IPS-18a (cell line): ENCODE results near the gene USP5.

Experiments used
- H3K27ac ChIP-seq: one replicate; pipeline ENCODE4 v1.5.1; 2013; ENCODE audit warnings: low read length
- H3K27me3 ChIP-seq: one replicate; pipeline ENCODE4 v1.6.1; 2013; ENCODE audit warnings: mild to moderate bottlenecking, low read length; ENCODE audit not compliant: control insufficient read depth, insufficient read depth
- H3K36me3 ChIP-seq: one replicate; pipeline ENCODE4 v1.6.1; 2013; ENCODE audit warnings: low read depth, low read length; ENCODE audit not compliant: control insufficient read depth
- H3K4me1 ChIP-seq: one replicate; pipeline ENCODE4 v1.6.1; 2013; ENCODE audit warnings: low read depth, low read length; ENCODE audit not compliant: control insufficient read depth
- H3K4me3 ChIP-seq: one replicate; pipeline ENCODE4 v1.5.1; 2013; ENCODE audit warnings: low read length
- H3K9ac ChIP-seq: one replicate; pipeline ENCODE4 v1.6.1; 2013; ENCODE audit warnings: mild to moderate bottlenecking, low read length, moderate library complexity
- H3K9me3 ChIP-seq: one replicate; pipeline ENCODE4 v1.6.1; 2013; ENCODE audit warnings: low read depth, low read length; ENCODE audit not compliant: control insufficient read depth

USP5 gene

GRCh38 chr12:6847676-6848075, 4.3 kb upstream of the USP5 start:
- Histone ChIP-seq H3K27ac (no peak overlapping the region), H3K4me3 (no peak overlapping the region), H3K36me3 (peaks cover 54% of the 10 kb centered on the region), H3K27me3 (no peaks in the 10 kb centered on the region), H3K4me1 (no peaks in the 10 kb centered on the region), H3K9me3 (no peaks in the 10 kb centered on the region), H3K9ac (no peak overlapping the region)

DNA sequence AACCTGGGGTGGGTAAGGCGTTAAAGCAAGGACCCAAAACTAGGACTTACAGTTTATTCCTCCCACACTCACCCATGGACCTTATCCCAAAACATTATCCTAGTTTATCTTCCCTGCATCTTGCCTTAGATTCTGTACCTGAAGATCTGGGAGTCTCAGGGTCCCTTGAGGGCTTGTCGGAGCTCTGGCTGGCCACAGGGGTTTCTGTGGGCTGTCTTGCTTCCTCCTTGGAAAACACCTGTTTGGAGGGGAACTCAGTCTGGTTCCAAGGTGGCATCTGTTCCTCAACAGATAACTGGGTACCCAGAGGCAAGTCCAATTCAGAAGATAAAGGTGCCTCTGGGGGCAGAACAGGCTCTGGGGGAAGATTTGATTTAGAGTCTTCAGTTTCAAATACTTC, 2.5 kb upstream of the USP5 start:
- no peak overlapping the region for H3K9ac ChIP-seq
- peaks cover 51% of the 10 kb centered on the region for H3K36me3 ChIP-seq
- H3K4me1 ChIP-seq, result peaks cover 4% of the 10 kb centered on the region
- H3K27me3 ChIP-seq, result no peaks in the 10 kb centered on the region
- no peak overlapping the region for H3K4me3 ChIP-seq
- no peak overlapping the region for H3K27ac ChIP-seq
- no peaks in the 10 kb centered on the region for H3K9me3 ChIP-seq

DNA sequence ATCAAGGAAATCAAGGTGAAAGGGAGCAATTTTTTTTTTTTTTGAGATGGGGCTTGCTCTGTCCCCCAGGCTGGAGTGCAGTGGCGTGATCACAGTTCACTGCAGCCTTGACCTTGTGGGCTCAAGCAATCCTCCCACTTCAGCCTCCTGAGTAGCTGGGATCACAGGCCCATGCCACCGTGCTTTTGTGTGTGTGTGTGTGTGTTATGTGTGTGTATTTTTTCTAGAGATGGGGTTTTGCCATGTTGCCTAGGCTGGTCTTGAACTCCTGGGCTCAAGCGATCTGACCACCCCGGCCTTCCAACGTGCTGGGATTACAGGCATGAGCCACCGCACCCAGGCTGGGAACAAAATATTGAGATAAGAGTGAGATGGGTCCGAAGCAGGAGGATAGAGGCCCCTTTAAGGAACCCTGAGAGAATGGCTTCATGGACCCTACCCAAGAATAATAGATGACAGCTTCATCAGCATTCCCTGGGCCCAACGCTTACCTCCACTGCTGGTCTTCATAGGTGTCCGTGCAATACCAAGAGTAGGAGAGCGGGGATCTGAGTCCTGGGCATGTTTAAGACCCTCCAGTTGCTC, 1.9 kb upstream of the USP5 start:
- Histone ChIP-seq H3K27me3 (no peaks in the 10 kb centered on the region), H3K36me3 (peaks cover 45% of the 10 kb centered on the region), H3K4me3 (peak overlapping the region; percentile 85), H3K9ac (peak overlapping the region; percentile 82), H3K4me1 (peaks cover 4% of the 10 kb centered on the region), H3K9me3 (no peaks in the 10 kb centered on the region), H3K27ac (no peak overlapping the region)

- H3K9me3 ChIP-seq, result no peaks in the 10 kb centered on the region
- H3K4me3 ChIP-seq, result peak overlapping the region; percentile 85
- peaks cover 43% of the 10 kb centered on the region for H3K36me3 ChIP-seq
- peaks cover 4% of the 10 kb centered on the region for H3K4me1 ChIP-seq
- H3K9ac ChIP-seq, result peak overlapping the region; percentile 82
- H3K27me3 ChIP-seq, result no peaks in the 10 kb centered on the region
- no peak overlapping the region for H3K27ac ChIP-seq
Measured at GRCh38 chr12:6850796-6851152, 1.2 kb upstream of the USP5 start.

- H3K36me3 ChIP-seq, result peaks cover 43% of the 10 kb centered on the region
- H3K4me1 ChIP-seq, result peaks cover 4% of the 10 kb centered on the region
- no peaks in the 10 kb centered on the region for H3K27me3 ChIP-seq
- peak within 1 kb of the TSS; percentile 78 for H3K27ac ChIP-seq
- no peaks in the 10 kb centered on the region for H3K9me3 ChIP-seq
- peak within 1 kb of the TSS; percentile 84 for H3K9ac ChIP-seq
- H3K4me3 ChIP-seq, result peak within 1 kb of the TSS; percentile 85
Measured at GRCh38 chr12:6851153-6851920, 613 bp upstream of the USP5 start, which contains the start of gene CDCA3. CDCA3 (minus strand) TSS chr12:6851286; CDS start chr12:6850952, 334 bp downstream.

DNA sequence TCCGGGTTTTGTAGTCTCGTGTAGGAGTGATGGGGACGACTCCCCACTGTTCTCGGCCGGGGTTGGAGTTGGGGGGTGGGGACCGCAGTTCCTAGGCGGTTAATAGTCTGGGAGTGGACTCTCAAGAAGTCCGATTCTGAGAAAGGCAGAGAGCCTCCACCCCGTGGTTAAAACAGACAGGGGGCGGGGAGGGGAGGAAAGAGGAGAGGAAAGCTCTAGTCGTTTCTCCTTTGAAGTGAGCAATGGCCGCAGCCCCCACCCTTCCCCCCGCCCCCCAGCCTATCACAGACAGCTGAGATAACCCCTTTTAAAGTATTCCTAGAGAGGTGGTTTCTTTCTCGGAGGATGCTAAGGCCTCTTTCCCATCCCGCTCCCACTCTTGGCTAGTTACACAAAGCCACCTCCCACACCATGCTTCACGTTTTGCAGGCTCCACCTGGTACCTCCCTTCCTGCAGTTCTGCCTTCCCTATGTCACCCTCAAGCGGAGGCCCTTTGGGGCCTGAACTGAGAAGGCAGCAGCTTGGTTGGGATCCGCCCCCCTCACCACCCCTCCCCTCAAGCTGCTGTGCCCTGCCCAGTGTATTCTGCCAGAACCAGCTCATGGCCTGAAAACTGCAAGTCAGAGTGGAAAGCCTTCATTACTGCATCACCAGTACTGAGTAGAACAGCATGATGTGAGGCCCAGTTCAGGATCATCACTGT, 853 bp downstream of the USP5 start:
- H3K9me3 ChIP-seq, result no peaks in the 10 kb centered on the region
- H3K9ac ChIP-seq, result peak overlapping the region; percentile 57
- H3K36me3 ChIP-seq, result peaks cover 45% of the 10 kb centered on the region
- H3K27me3 ChIP-seq, result no peaks in the 10 kb centered on the region
- H3K27ac ChIP-seq, result no peak overlapping the region
- H3K4me3 ChIP-seq, result peak overlapping the region; percentile 85
- H3K4me1 ChIP-seq, result peaks cover 4% of the 10 kb centered on the region

DNA sequence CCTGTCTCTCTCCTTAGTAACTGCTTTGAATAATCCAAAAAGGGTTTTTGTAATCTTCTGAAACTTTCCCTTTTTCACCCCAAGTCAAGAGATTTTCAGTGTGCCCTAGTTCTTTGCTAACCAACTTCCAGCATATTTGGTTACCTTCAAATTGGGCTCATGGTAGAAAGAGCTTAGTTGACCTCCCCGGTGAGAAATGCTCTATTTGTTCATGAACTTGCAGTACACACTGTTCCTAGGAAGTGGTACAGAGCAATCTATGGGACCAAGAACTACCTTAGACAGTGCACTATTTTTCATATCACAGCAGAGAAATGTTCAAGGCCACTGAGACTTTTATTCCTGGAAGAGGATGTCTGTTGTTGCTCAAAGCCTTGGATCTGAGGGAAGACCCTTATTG, 1.7 kb downstream of the USP5 start:
- no peaks in the 10 kb centered on the region for H3K9me3 ChIP-seq
- peaks cover 46% of the 10 kb centered on the region for H3K36me3 ChIP-seq
- H3K27ac ChIP-seq, result no peak overlapping the region
- peaks cover 4% of the 10 kb centered on the region for H3K4me1 ChIP-seq
- H3K27me3 ChIP-seq, result no peaks in the 10 kb centered on the region
- H3K9ac ChIP-seq, result no peak overlapping the region
- H3K4me3 ChIP-seq, result no peak overlapping the region

- Histone ChIP-seq H3K36me3 (peaks cover 42% of the 10 kb centered on the region), H3K27ac (no peak overlapping the region), H3K9me3 (no peaks in the 10 kb centered on the region), H3K4me1 (peaks cover 4% of the 10 kb centered on the region), H3K9ac (no peak overlapping the region), H3K4me3 (no peak overlapping the region), H3K27me3 (no peaks in the 10 kb centered on the region)
Measured at GRCh38 chr12:6854036-6854435, 2.1 kb downstream of the USP5 start.

GRCh38 chr12:6855322-6855721, 3.4 kb downstream of the USP5 start:
- H3K27ac ChIP-seq, result no peak overlapping the region
- no peaks in the 10 kb centered on the region for H3K9me3 ChIP-seq
- H3K27me3 ChIP-seq, result no peaks in the 10 kb centered on the region
- H3K4me1 ChIP-seq, result peaks cover 4% of the 10 kb centered on the region
- H3K9ac ChIP-seq, result no peak overlapping the region
- peaks cover 38% of the 10 kb centered on the region for H3K36me3 ChIP-seq
- H3K4me3 ChIP-seq, result no peak overlapping the region

GRCh38 chr12:6858799-6859198, 6.8 kb downstream of the USP5 start:
- Histone ChIP-seq H3K4me1 (no peaks in the 10 kb centered on the region), H3K36me3 (peaks cover 69% of the 10 kb centered on the region), H3K9ac (no peak overlapping the region), H3K27me3 (no peaks in the 10 kb centered on the region), H3K4me3 (no peak overlapping the region), H3K27ac (no peak overlapping the region), H3K9me3 (no peaks in the 10 kb centered on the region)

GRCh38 chr12:6860116-6860515, 8.2 kb downstream of the USP5 start:
- Histone ChIP-seq H3K27me3 (no peaks in the 10 kb centered on the region), H3K27ac (no peak overlapping the region), H3K9me3 (no peaks in the 10 kb centered on the region), H3K4me3 (no peak overlapping the region), H3K36me3 (peaks cover 78% of the 10 kb centered on the region), H3K9ac (no peak overlapping the region), H3K4me1 (no peaks in the 10 kb centered on the region)
